Fibroblast of pulmonary artery (primary cell): ENCODE data around the gene PDE7B.

Experiments used
- DNase-seq: peaks from one replicate; pipeline ENCODE4 v3.0.0-alpha.2; 2010; ENCODE audit warnings: low read depth
- H3K4me3 ChIP-seq: replicated peaks from 2 replicates; pipeline ENCODE4 v1.5.1; 2011; ENCODE audit warnings: low read depth, mild to moderate bottlenecking, control low read depth, low read length, moderate library complexity
- CTCF ChIP-seq: IDR thresholded peaks from 2 replicates; pipeline ENCODE4 v1.5.1; 2011; ENCODE audit warnings: mild to moderate bottlenecking, control low read depth, low read length, inconsistent platforms; ENCODE audit errors: missing control alignments

PDE7B gene

GRCh38 chr6:136063096-136063495 lies 211.6 kb downstream of the PDE7B start:
- peak; percentile 36 for DNase-seq
- TF ChIP-seq CTCF, result no peak
- no peak overlapping the region for H3K4me3 ChIP-seq

GRCh38 chr6:136066005-136066404 lies 214.5 kb downstream of the PDE7B start:
- DNase-seq, result peak; percentile 92
- H3K4me3 ChIP-seq, result no peak overlapping the region
- TF ChIP-seq CTCF, result no peak

GRCh38 chr6:136067731-136068341 lies 216.3 kb downstream of the PDE7B start:
- peak; percentile 64 for DNase-seq
- TF ChIP-seq CTCF, result no peak

DNA sequence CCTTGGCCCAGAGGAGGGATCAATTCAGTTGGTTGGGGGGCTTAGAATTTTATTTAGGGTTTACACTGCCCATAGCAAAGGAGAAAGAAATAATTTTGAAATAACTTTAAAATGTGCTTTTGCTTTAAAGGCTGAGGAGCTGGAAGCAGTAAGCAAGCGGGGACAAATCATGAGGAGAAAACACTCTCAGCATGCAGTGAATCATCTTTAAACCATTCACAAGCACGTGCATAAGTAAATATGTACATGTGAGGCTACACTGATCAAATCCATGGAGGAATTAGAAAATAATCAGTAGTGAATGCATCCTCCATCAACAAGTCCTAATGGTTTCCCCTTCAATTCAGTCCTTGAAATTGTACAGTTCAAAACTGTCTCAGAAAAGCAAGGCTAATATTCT lies 217.6 kb downstream of the PDE7B start:
- H3K4me3 ChIP-seq, result no peak overlapping the region
- peak; percentile 82 for DNase-seq
- no peak for TF ChIP-seq CTCF

More at GRCh38 chr6:136067731-136068341, 216.3 kb downstream of the PDE7B start:
- H3K4me3 ChIP-seq, result no peak overlapping the region

GRCh38 chr6:136070815-136071214 lies 219.3 kb downstream of the PDE7B start:
- no peak for DNase-seq
- no peak for TF ChIP-seq CTCF
- H3K4me3 ChIP-seq, result no peak overlapping the region

DNA sequence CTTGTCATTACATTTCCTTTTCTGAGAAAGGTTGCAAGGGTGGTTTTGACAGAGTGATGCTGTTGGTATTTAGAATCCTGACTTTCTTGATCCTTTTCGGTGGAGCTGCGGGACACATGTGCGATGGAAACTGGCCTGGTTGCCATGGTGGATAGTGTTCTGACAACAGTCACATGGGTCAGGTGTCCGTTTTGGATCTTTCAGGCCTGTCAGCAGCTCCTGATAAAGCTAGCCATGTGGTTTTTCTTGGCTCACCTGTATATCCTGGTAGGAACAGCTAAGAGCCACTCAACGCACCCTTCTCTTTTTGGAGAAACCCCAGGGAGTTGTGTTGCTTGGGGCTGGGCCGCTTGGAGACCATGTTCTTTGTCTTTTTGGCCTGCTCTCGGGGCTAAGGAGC lies 221.2 kb downstream of the PDE7B start:
- no peak for TF ChIP-seq CTCF
- no peak for DNase-seq
- H3K4me3 ChIP-seq, result no peak overlapping the region

- no peak for TF ChIP-seq CTCF
- no peak for DNase-seq
- no peak overlapping the region for H3K4me3 ChIP-seq
Observed at GRCh38 chr6:136073216-136073615, 221.7 kb downstream of the PDE7B start.
